GM23248 (cell line): ENCODE measurements around the gene CLSTN2. TPM values are rescaled to one million over a fixed set of nuclear protein-coding genes. Genes with fewer than 3 reads are reported as not detected.

Source experiments
- DNase-seq: peaks from one replicate; pipeline ENCODE4 v3.0.0-alpha.2; 2015
- H2AFZ ChIP-seq: fragments of 200-600 bp; sonication (generic); 2 replicates; pipeline ENCODE4 v1.6.1; 2016; ENCODE audit warnings: antibody characterized with exemption
- H3F3A ChIP-seq: fragments of 200-600 bp; sonication (generic); 2 replicates; pipeline ENCODE4 v1.6.1; 2016; ENCODE audit warnings: mild to moderate bottlenecking, antibody characterized with exemption, mixed run types; ENCODE audit not compliant: insufficient read depth
- H3K27ac ChIP-seq: fragments of 200-600 bp; sonication (generic); 2 replicates; pipeline ENCODE4 v1.5.1; 2016; ENCODE audit warnings: mild to moderate bottlenecking
- H3K27me3 ChIP-seq: fragments of 200-600 bp; sonication (generic); replicated peaks from 2 replicates; pipeline ENCODE4 v1.6.1; 2016; ENCODE audit warnings: mild to moderate bottlenecking; ENCODE audit not compliant: insufficient read depth
- H3K36me3 ChIP-seq: fragments of 200-600 bp; sonication (generic); 2 replicates; pipeline ENCODE4 v1.6.1; 2016; ENCODE audit warnings: low read depth, mild to moderate bottlenecking
- H3K4me1 ChIP-seq: fragments of 200-600 bp; sonication (generic); 2 replicates; pipeline ENCODE4 v1.6.1; 2016; ENCODE audit warnings: mild to moderate bottlenecking; ENCODE audit not compliant: insufficient read depth
- H3K4me2 ChIP-seq: fragments of 200-600 bp; sonication (generic); one replicate; pipeline ENCODE4 v1.6.1; 2016; ENCODE audit warnings: mild to moderate bottlenecking; ENCODE audit not compliant: unreplicated experiment
- H3K4me3 ChIP-seq: fragments of 200-600 bp; sonication (generic); 2 replicates; pipeline ENCODE4 v1.5.1; 2016; ENCODE audit warnings: mild to moderate bottlenecking
- H3K79me2 ChIP-seq: fragments of 200-600 bp; sonication (generic); 2 replicates; pipeline ENCODE4 v1.6.1; 2016; ENCODE audit warnings: mild to moderate bottlenecking; ENCODE audit not compliant: insufficient read depth
- H3K9ac ChIP-seq: fragments of 200-600 bp; sonication (generic); 2 replicates; pipeline ENCODE4 v1.6.1; 2016; ENCODE audit warnings: mild to moderate bottlenecking
- H3K9me2 ChIP-seq: fragments of 200-600 bp; sonication (generic); 2 replicates; pipeline ENCODE4 v1.6.1; 2016; ENCODE audit warnings: mixed run types, mild to moderate bottlenecking, moderate library complexity; ENCODE audit not compliant: insufficient read depth
- H3K9me3 ChIP-seq: fragments of 200-600 bp; sonication (generic); one replicate; pipeline ENCODE4 v1.6.1; 2017; ENCODE audit warnings: low read depth
- H4K20me1 ChIP-seq: fragments of 200-600 bp; sonication (generic); 2 replicates; pipeline ENCODE4 v1.6.0; 2016; ENCODE audit not compliant: insufficient read depth
- EZH2 ChIP-seq: fragments of 200-600 bp; sonication (generic); IDR thresholded peaks from 2 replicates; pipeline ENCODE4 v1.6.1; 2018; ENCODE audit warnings: antibody characterized with exemption, mild to moderate bottlenecking; ENCODE audit not compliant: insufficient read depth, poor library complexity, severe bottlenecking
- EZH2phosphoT487 ChIP-seq: fragments of 200-600 bp; sonication (generic); IDR thresholded peaks from 2 replicates; pipeline ENCODE4 v1.6.1; 2018; ENCODE audit warnings: antibody characterized with exemption, moderate library complexity, mild to moderate bottlenecking, low read depth; ENCODE audit not compliant: insufficient read depth
- WGBS, 2 experiments: methylation state at CpG; one replicate each; pipeline ENCODE4 v1.1.6; 2015 to 2017; ENCODE audit warnings: low lambda C conversion rate in 2 of 2, low coverage in 1 of 2; ENCODE audit errors: missing lambda C conversion rate in 2 of 2; 5-methylcytosine and 5-hydroxymethylcytosine counted together
- in situ Hi-C: fragments of 300-500 bp; cut with MboI; formaldehyde crosslinking; loops from 2 replicates; pipeline ENCODE4 v1.15.0; 2020
- polyA plus RNA-seq: library from polyadenylated mRNA; unstranded; fragments of >200 nt; fragmentation: Nextera tagmentation; extraction: Ambion mirVana; gene quantifications from 2 replicates; pipeline ENCODE4 v1.2.1, GENCODE V29; 2016
- total RNA-seq: library from RNA; depleted of rRNA; stranded (reverse); fragments of >200 nt; shearing (Covaris generic); gene quantifications from 2 replicates; pipeline ENCODE4 v1.2.3, GENCODE V29; 2014

CLSTN2 gene
- total and polyA plus RNA-seq, 2 experiments from 2014 or later: not detected

DNA sequence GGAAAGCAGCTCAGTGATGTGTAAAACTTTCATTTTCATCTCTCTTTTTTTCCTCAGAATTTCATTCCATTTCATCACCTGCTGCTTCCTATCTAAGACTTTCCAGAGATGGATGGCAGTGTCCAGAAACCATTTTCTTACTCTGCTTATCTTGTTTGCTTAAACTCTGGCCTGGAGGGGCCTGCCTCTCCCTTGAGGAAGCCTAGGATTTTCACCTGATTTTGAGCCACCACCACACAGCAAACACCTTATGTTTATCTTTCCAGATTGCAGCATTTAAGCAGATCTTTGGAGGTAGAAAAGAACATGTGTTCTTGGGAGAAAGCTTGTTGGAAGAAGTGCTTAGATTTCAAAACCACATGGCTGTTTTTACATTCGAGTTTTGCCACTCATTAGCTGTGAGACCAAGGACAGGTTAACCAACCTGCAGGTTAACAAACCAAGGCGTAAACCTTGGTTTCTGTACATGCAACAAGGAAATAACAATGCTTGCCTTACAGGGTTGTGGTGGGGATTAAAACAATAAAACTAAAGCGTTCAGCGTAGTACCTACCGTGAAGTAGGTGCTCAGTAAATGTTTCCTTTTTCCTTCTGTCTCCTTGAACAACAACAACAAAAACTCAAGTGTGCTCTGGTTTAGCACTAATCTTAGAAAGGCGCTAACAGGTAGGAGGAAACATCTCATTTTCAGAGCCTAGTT lies 120.3 kb downstream of the CLSTN2 start:
- Histone ChIP-seq H3K27ac (no peak overlapping the region), H3K9me3 (no peaks in the 10 kb centered on the region), H3K4me2 (no peak overlapping the region), H3K4me1 (no peaks in the 10 kb centered on the region), H3K79me2 (no peaks in the 10 kb centered on the region), H3K9me2 (no peaks in the 10 kb centered on the region), H3K9ac (no peak overlapping the region), H3K4me3 (no peak overlapping the region), H3K36me3 (no peaks in the 10 kb centered on the region), H4K20me1 (no peaks in the 10 kb centered on the region), H3K27me3 (no peaks in the 10 kb centered on the region), H2AFZ (no peak overlapping the region), H3F3A (no peaks in the 10 kb centered on the region)
- TF ChIP-seq EZH2phosphoT487: no peak
- no peak for TF ChIP-seq EZH2
- DNase-seq: no peak
- in situ Hi-C loops: no loop called here
- WGBS, 2 experiments: 53 to 63% methylated on average over 6 of the region's 6 CpGs

GRCh38 chr3:140056047-140056446 lies 121.1 kb downstream of the CLSTN2 start:
- H3F3A ChIP-seq: no peaks in the 10 kb centered on the region
- in situ Hi-C loops: no loop called here
- no peaks in the 10 kb centered on the region for H3K9me3 ChIP-seq

GRCh38 chr3:140061211-140061610 lies 126.2 kb downstream of the CLSTN2 start:
- H3K36me3 ChIP-seq: no peaks in the 10 kb centered on the region
- no peaks in the 10 kb centered on the region for H3K4me1 ChIP-seq
- no peak for DNase-seq
- in situ Hi-C loops: no loop called here
- H3K4me2 ChIP-seq: no peak overlapping the region
- no peak overlapping the region for H3K9ac ChIP-seq
- no peaks in the 10 kb centered on the region for H3K79me2 ChIP-seq
- H3K27me3 ChIP-seq: no peaks in the 10 kb centered on the region
- no peaks in the 10 kb centered on the region for H3F3A ChIP-seq
- H3K9me3 ChIP-seq: no peaks in the 10 kb centered on the region
- H3K27ac ChIP-seq: no peak overlapping the region
- H3K4me3 ChIP-seq: no peak overlapping the region
- 40 to 49% methylated on average over 2 of the region's 2 CpGs for WGBS, 2 experiments
- TF ChIP-seq EZH2phosphoT487: no peak
- TF ChIP-seq EZH2: no peak
- no peaks in the 10 kb centered on the region for H3K9me2 ChIP-seq
- H4K20me1 ChIP-seq: no peaks in the 10 kb centered on the region
- H2AFZ ChIP-seq: no peak overlapping the region

More at GRCh38 chr3:140056047-140056446, 121.1 kb downstream of the CLSTN2 start:
- Histone ChIP-seq H3K4me3 (no peak overlapping the region), H3K9ac (no peak overlapping the region), H3K36me3 (no peaks in the 10 kb centered on the region), H3K4me1 (no peaks in the 10 kb centered on the region), H3K79me2 (no peaks in the 10 kb centered on the region), H3K9me2 (no peaks in the 10 kb centered on the region), H3K27ac (no peak overlapping the region), H2AFZ (no peak overlapping the region), H4K20me1 (no peaks in the 10 kb centered on the region), H3K4me2 (no peak overlapping the region), H3K27me3 (no peaks in the 10 kb centered on the region)
- DNase-seq: no peak
- no peak for TF ChIP-seq EZH2phosphoT487
- no peak for TF ChIP-seq EZH2
- 53 to 61% methylated on average over 4 of the region's 4 CpGs for WGBS, 2 experiments

GRCh38 chr3:140062461-140062860 lies 127.5 kb downstream of the CLSTN2 start:
- no peak overlapping the region for H3K4me2 ChIP-seq
- no peaks in the 10 kb centered on the region for H3K9me3 ChIP-seq
- no peaks in the 10 kb centered on the region for H4K20me1 ChIP-seq
- in situ Hi-C loops: no loop called here
- H3K9ac ChIP-seq: no peak overlapping the region
- H3K9me2 ChIP-seq: no peaks in the 10 kb centered on the region
- DNase-seq: no peak
- no peak overlapping the region for H3K27ac ChIP-seq
- no peak overlapping the region for H2AFZ ChIP-seq
- H3K79me2 ChIP-seq: no peaks in the 10 kb centered on the region
- no peaks in the 10 kb centered on the region for H3K27me3 ChIP-seq
- TF ChIP-seq EZH2phosphoT487 (no peak), EZH2 (no peak)
- no peak overlapping the region for H3K4me3 ChIP-seq
- H3F3A ChIP-seq: no peaks in the 10 kb centered on the region
- no peaks in the 10 kb centered on the region for H3K4me1 ChIP-seq
- no peaks in the 10 kb centered on the region for H3K36me3 ChIP-seq
